PC-3 (cell line): Measurements from ENCODE around the gene PTTG2. TPM values are rescaled to one million over a fixed set of nuclear protein-coding genes. Genes with fewer than 3 reads are reported as not detected.

Experiments used
- ATAC-seq: fragments of 200-7000 bp; cut with Tn5 transposase; 2 replicates; pipeline ENCODE4 v1.9.1; 2020; ENCODE audit warnings: mild to moderate bottlenecking, moderate library complexity
- BruUV-seq: library from RNA; stranded (reverse); fragments of 400-500 nt; replicated peaks from 2 replicates; lab custom pipeline; 2021; lab: Mats Ljungman, UMichigan
- CTCF ChIA-PET: fragments of 300-600 bp; sonication (Branson Sonifier 250); formaldehyde crosslinking; loops from one replicate; lab custom pipeline; 2022; ENCODE audit warnings: antibody characterized with exemption; lab: Charles Lee
- POLR2A ChIA-PET: fragments of 300-600 bp; sonication (Branson Sonifier 250); formaldehyde crosslinking; loops from one replicate; lab custom pipeline; 2022; ENCODE audit warnings: antibody characterized with exemption; ENCODE audit not compliant: unreplicated experiment; lab: Charles Lee
- DNase-seq: peaks from one replicate; pipeline ENCODE4 v3.0.0-alpha.2; 2015
- H2AFZ ChIP-seq: fragments of 300-600 bp; sonication (generic); 2 replicates; pipeline ENCODE4 v1.6.0; 2016; ENCODE audit warnings: antibody characterized with exemption, low read length
- H3F3A ChIP-seq: fragments of 300-600 bp; sonication (generic); one replicate; pipeline ENCODE4 v1.6.0; 2017; ENCODE audit warnings: antibody characterized with exemption, low read length, control low read depth, mild to moderate bottlenecking; ENCODE audit not compliant: unreplicated experiment
- H3K27ac ChIP-seq: fragments of 300-600 bp; sonication (generic); 2 replicates; pipeline ENCODE4 v1.5.1; 2016; ENCODE audit warnings: mild to moderate bottlenecking, low read length
- H3K27me3 ChIP-seq: fragments of 300-600 bp; sonication (generic); 2 replicates; pipeline ENCODE4 v1.6.1; 2016; ENCODE audit warnings: low read length, mixed read lengths
- H3K36me3 ChIP-seq: fragments of 300-600 bp; sonication (generic); 2 replicates; pipeline ENCODE4 v1.6.1; 2016; ENCODE audit warnings: low read depth, mixed run types, low read length, mixed read lengths
- H3K4me1 ChIP-seq: fragments of 300-600 bp; sonication (generic); 2 replicates; pipeline ENCODE4 v1.5.1; 2016; ENCODE audit warnings: low read length; ENCODE audit not compliant: insufficient read depth
- H3K4me2 ChIP-seq: fragments of 300-600 bp; sonication (generic); 2 replicates; pipeline ENCODE4 v1.6.0; 2016; ENCODE audit warnings: low read length
- H3K4me3 ChIP-seq: fragments of 300-600 bp; sonication (generic); 2 replicates; pipeline ENCODE4 v1.5.1; 2016; ENCODE audit warnings: mild to moderate bottlenecking, low read length, mixed read lengths
- H3K79me2 ChIP-seq: fragments of 300-600 bp; sonication (generic); 2 replicates; pipeline ENCODE4 v1.6.1; 2017; ENCODE audit warnings: low read length, mixed read lengths
- H3K9ac ChIP-seq: fragments of 300-600 bp; sonication (generic); 2 replicates; pipeline ENCODE4 v1.6.0; 2016; ENCODE audit warnings: mild to moderate bottlenecking, low read length
- H3K9me2 ChIP-seq: fragments of 300-600 bp; sonication (generic); replicated peaks from 2 replicates; pipeline ENCODE4 v1.6.1; 2016; ENCODE audit warnings: mixed run types, low read length, mixed read lengths
- H3K9me3 ChIP-seq: fragments of 300-600 bp; sonication (generic); 2 replicates; pipeline ENCODE4 v1.6.1; 2016; ENCODE audit warnings: low read length, mixed read lengths
- H4K20me1 ChIP-seq: fragments of 300-600 bp; sonication (generic); 2 replicates; pipeline ENCODE4 v1.6.1; 2016; ENCODE audit warnings: low read length, mixed read lengths
- CTCF ChIP-seq: fragments of 300-600 bp; sonication (generic); conservative IDR thresholded peaks from 2 replicates; pipeline ENCODE4 v1.5.1; 2017; ENCODE audit warnings: antibody characterized with exemption, low read depth, mild to moderate bottlenecking, low read length
- EZH2 ChIP-seq: fragments of 300-600 bp; sonication (generic); IDR thresholded peaks from one replicate; pipeline ENCODE4 v1.6.1; 2017; ENCODE audit warnings: antibody characterized with exemption, mild to moderate bottlenecking, low read length; ENCODE audit not compliant: unreplicated experiment
- EZH2phosphoT487 ChIP-seq: fragments of 300-600 bp; sonication (generic); IDR thresholded peaks from 2 replicates; pipeline ENCODE4 v1.6.1; 2018; ENCODE audit warnings: mild to moderate bottlenecking, antibody characterized with exemption, low read length, borderline replicate concordance
- intact Hi-C: fragments of 100-400 bp; cut with micrococcal nuclease; formaldehyde crosslinking; loops from 2 replicates; pipeline ENCODE4 v1.9.0; 2023
- total RNA-seq: library from RNA; depleted of rRNA; stranded (reverse); fragments of >200 nt; gene quantifications from 2 replicates; pipeline ENCODE4 v1.2.3, GENCODE V29; 2014

The PTTG2 gene
- total RNA-seq, 1 experiment from 2014 or later: not detected

GRCh38 chr4:37935026-37935425 is 25.2 kb upstream of the PTTG2 start:
- ChIA-PET CTCF (no interaction called here), POLR2A (no interaction called here)
- Histone ChIP-seq H2AFZ (no peak overlapping the region), H3K4me2 (no peak overlapping the region), H3K79me2 (no peaks in the 10 kb centered on the region), H3K36me3 (no peaks in the 10 kb centered on the region), H3F3A (no peaks in the 10 kb centered on the region), H3K27ac (no peak overlapping the region), H3K9me2 (no peaks in the 10 kb centered on the region), H3K4me1 (no peaks in the 10 kb centered on the region), H3K4me3 (no peak overlapping the region), H4K20me1 (no peaks in the 10 kb centered on the region), H3K9ac (no peak overlapping the region), H3K9me3 (no peaks in the 10 kb centered on the region), H3K27me3 (no peaks in the 10 kb centered on the region)
- intact Hi-C loops: loop anchor here (5.0 kb wide), 1 partner anchor 42 kb away; no protein-coding TSS in a partner anchor
- DNase-seq (no peak), ATAC-seq (no peak)
- no TSS peak for BruUV-seq
- no peak for TF ChIP-seq CTCF
- no peak for TF ChIP-seq EZH2
- TF ChIP-seq EZH2phosphoT487: no peak

GRCh38 chr4:37936889-37937498 is 23.2 kb upstream of the PTTG2 start:
- Histone ChIP-seq H3K79me2 (no peaks in the 10 kb centered on the region), H3K9ac (no peak overlapping the region), H3K4me3 (no peak overlapping the region), H3K27ac (no peak overlapping the region), H3K27me3 (no peaks in the 10 kb centered on the region), H3K36me3 (no peaks in the 10 kb centered on the region), H4K20me1 (no peaks in the 10 kb centered on the region), H3K4me1 (no peaks in the 10 kb centered on the region), H3K9me3 (no peaks in the 10 kb centered on the region), H3K4me2 (no peak overlapping the region), H3F3A (no peaks in the 10 kb centered on the region), H3K9me2 (no peaks in the 10 kb centered on the region), H2AFZ (no peak overlapping the region)
- no peak for DNase-seq
- no peak for ATAC-seq
- ChIA-PET POLR2A (no interaction called here), CTCF (no interaction called here)
- no TSS peak for BruUV-seq
- TF ChIP-seq EZH2 (no peak), EZH2phosphoT487 (no peak), CTCF (no peak)
- intact Hi-C loops: loop anchor here (1.0 to 5.0 kb wide), 2 partner anchors 40 to 98 kb away; no protein-coding TSS in a partner anchor

DNA sequence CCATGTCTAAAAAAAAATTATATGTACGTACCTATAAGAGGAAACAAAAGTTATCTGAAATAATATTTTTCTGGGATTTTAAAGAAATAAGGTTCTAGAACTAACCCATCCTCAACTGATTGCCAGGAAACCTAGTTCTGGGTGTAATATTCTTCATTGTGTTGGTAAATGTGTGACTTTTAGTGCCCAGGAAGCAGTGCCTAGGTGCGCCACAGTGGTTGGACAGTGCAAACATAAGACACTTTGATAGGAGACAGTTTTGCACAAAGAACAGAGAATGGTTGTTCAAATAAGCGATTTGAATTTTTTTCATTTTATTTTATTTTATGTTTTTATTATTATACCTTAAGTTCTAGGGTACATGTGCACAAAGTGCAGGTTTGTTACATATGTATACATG is 22.0 kb upstream of the PTTG2 start:
- Histone ChIP-seq H3K9me2 (no peaks in the 10 kb centered on the region), H4K20me1 (no peaks in the 10 kb centered on the region), H3K4me3 (no peak overlapping the region), H2AFZ (no peak overlapping the region), H3F3A (no peaks in the 10 kb centered on the region), H3K36me3 (no peaks in the 10 kb centered on the region), H3K27me3 (no peaks in the 10 kb centered on the region), H3K4me1 (no peaks in the 10 kb centered on the region), H3K9me3 (no peaks in the 10 kb centered on the region), H3K4me2 (no peak overlapping the region), H3K79me2 (no peaks in the 10 kb centered on the region), H3K9ac (no peak overlapping the region), H3K27ac (no peak overlapping the region)
- no TSS peak for BruUV-seq
- ATAC-seq: no peak
- no peak for TF ChIP-seq EZH2phosphoT487
- no peak for TF ChIP-seq CTCF
- TF ChIP-seq EZH2: no peak
- POLR2A ChIA-PET: no interaction called here
- intact Hi-C loops: loop anchor here (5.0 kb wide), 1 partner anchor 39 kb away; no protein-coding TSS in a partner anchor
- DNase-seq: no peak
- CTCF ChIA-PET: no interaction called here
